ENCODE results near the gene PXMP2. TPM values are rescaled to one million over a fixed set of nuclear protein-coding genes. Genes with fewer than 3 reads are reported as not detected.
"Not testable (repeated sequence)": the region's sequence is repeated elsewhere in the genome, so short reads cannot be mapped to it uniquely, and the experiment has no call there.

Gene PXMP2
- total and polyA plus RNA-seq, 12 donors = 17.7 to 75.6 (median 46.7) TPM

GRCh38 chr12:132747395-132747794 lies 60.0 kb downstream of the PXMP2 start:
- no peaks in the 10 kb centered on the region for H3K4me1 ChIP-seq
- no peak overlapping the region for H3K4me3 ChIP-seq
- TF ChIP-seq CTCF (IDR thresholded peaks at IDR 0.05) = no peak
- H3K36me3 ChIP-seq = peaks cover 0 to 100% (median 75%) of the 10 kb centered on the region in 9 donors
- ATAC-seq (peak in 1 of 8 donors; percentile 16), DNase-seq (peak in 1 of 2 donors; percentile 1)
- no peaks in the 10 kb centered on the region for H3K27me3 ChIP-seq
- no peaks in the 10 kb centered on the region for H3K9me3 ChIP-seq
- intact Hi-C loops (cut with DNase I) = no loop called here
- H3K27ac ChIP-seq = no peak overlapping the region
- WGBS, 2 donors = 90 to 92% methylated on average over 11 of the region's 11 CpGs

GRCh38 chr12:132747896-132748295 lies 60.5 kb downstream of the PXMP2 start:
- Histone ChIP-seq H3K9me3 (no peaks in the 10 kb centered on the region), H3K27me3 (no peaks in the 10 kb centered on the region), H3K4me3 (no peak overlapping the region), H3K36me3 (peaks cover 0 to 100% (median 75%) of the 10 kb centered on the region in 9 donors), H3K4me1 (no peaks in the 10 kb centered on the region), H3K27ac (no peak overlapping the region)
- intact Hi-C loops (cut with DNase I) = no loop called here
- 92 to 94% methylated on average over 22 of the region's 22 CpGs for WGBS, 2 donors
- no peak for TF ChIP-seq CTCF (IDR thresholded peaks at IDR 0.05)
- ATAC-seq = no peak
- DNase-seq = peak in 1 of 2 donors; percentile 5

DNA sequence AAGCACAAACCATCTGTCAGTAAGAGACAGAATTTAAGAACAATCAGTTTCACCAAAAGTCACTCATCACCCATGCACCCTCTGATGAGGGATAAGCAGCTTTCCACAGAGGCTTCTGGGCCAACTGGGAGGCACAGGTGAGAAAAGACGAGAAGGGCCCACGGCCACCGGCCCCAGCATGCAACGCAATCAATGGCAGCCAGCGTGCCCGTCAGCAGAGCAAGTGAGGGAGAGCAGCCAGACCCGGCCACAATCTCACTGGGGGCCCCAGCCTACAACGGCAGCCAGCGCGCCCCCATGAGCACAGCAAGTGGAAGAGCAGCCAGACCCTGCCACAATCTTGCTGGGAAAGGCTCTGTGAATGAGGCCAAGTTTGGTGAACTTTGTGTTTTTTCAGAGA lies 60.9 kb downstream of the PXMP2 start:
- Histone ChIP-seq H3K4me3 (no peak overlapping the region), H3K4me1 (no peaks in the 10 kb centered on the region), H3K27ac (no peak overlapping the region), H3K27me3 (no peaks in the 10 kb centered on the region), H3K36me3 (peaks cover 0 to 100% (median 77%) of the 10 kb centered on the region in 9 donors), H3K9me3 (no peaks in the 10 kb centered on the region)
- ATAC-seq (no peak), DNase-seq (peak in 1 of 2 donors; percentile 4)
- intact Hi-C loops (cut with DNase I) = no loop called here
- WGBS, 2 donors = 85 to 88% methylated on average over 10 of the region's 10 CpGs
- TF ChIP-seq CTCF (IDR thresholded peaks at IDR 0.05) = no peak

DNA sequence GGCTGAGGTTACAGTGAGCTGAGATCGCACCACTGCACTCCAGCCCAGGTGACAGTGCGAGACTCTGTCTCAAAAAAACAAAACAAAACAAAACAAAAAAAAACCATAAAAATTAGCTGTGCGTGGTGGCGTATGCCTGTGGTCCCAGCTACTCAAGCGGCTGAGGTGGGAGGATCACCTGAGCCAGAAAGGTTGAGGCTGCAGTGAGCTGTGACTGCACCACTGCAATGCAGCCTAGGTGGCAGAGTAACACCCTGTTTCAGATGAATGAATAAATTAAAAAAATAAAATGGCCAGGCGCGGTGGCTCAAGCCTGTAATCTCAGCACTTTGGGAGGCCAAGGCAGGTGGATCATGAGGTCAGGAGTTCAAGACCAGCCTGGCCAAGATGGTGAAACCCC lies 66.3 kb downstream of the PXMP2 start:
- H3K36me3 ChIP-seq = peaks cover 0 to 98% (median 49%) of the 10 kb centered on the region in 9 donors
- WGBS, 2 donors = 96% methylated on average over 7 of the region's 7 CpGs
- H3K27me3 ChIP-seq; DNase-seq; H3K27ac ChIP-seq; H3K4me1 ChIP-seq; ATAC-seq; H3K4me3 ChIP-seq; H3K9me3 ChIP-seq; intact Hi-C loops (cut with DNase I): not testable (repeated sequence)

GRCh38 chr12:132754160-132754932 lies 67.0 kb downstream of the PXMP2 start:
- DNase-seq = peak in 1 of 2 donors; percentile 1
- intact Hi-C loops (cut with DNase I) = no loop called here
- WGBS, 2 donors = 76 to 79% methylated on average over 14 of the region's 14 CpGs

More at GRCh38 chr12:132754160-132754932, 67.0 kb downstream of the PXMP2 start:
- H3K9me3 ChIP-seq = no peaks in the 10 kb centered on the region
- peak in 1 of 8 donors; percentile 42 for ATAC-seq
- H3K27me3 ChIP-seq = no peaks in the 10 kb centered on the region
- TF ChIP-seq CTCF (IDR thresholded peaks at IDR 0.05) = no peak
- H3K4me3 ChIP-seq = no peak overlapping the region
- H3K4me1 ChIP-seq = peaks cover 0 to 3% (median 2%) of the 10 kb centered on the region in 9 donors
- peaks cover 0 to 98% (median 44%) of the 10 kb centered on the region in 9 donors for H3K36me3 ChIP-seq
- no peak overlapping the region for H3K27ac ChIP-seq
